ENCODE results near the gene DACH1.

DACH1 gene

GRCh38 chr13:71618159-71618558, 248.8 kb downstream of the DACH1 start:
- no peak for DNase-seq

- DNase-seq: no peak
Measured at GRCh38 chr13:71617265-71617664, 249.7 kb downstream of the DACH1 start.

- DNase-seq: no peak
Measured at GRCh38 chr13:71613066-71613745, 253.8 kb downstream of the DACH1 start.

DNA sequence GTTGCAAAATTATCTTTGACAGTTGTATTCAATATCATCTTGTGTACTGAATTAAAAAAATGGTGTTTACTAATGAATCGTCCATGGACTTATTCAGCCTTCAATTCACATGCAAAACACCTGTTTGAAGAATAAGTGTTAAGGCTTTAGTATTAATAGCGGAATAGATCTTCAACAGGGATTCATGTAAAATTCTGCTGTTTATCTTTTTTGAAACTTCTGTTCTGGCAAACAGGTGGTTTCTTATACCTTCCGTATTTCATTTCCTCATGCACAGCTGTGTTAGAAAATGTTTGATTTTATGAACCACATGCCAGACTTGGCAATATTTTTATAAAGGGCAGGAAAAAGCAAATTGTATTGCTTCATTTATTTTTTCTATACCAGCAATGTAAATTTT, 255.7 kb downstream of the DACH1 start:
- no peak for DNase-seq

DNA sequence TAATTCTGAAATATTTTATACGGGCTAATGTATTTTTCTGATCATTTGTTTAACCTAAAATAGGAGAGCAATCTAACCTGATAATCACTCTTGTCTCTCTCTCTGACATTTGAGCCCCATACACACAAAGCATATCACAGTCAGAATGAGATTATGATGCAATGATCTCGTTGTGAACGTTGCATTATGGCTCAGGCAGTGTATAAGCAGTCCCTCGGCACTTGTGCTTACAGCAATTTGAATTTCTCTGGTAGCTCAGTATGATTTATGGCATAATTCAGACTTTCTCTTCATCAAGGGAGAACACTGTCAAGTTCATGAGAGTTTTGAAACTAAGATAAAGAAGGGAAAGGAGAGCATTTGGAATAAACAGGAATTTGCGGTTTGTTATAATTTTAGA, 256.1 kb downstream of the DACH1 start:
- no peak for DNase-seq

- DNase-seq: no peak
Measured at GRCh38 chr13:71609271-71609670, 257.7 kb downstream of the DACH1 start.

DNA sequence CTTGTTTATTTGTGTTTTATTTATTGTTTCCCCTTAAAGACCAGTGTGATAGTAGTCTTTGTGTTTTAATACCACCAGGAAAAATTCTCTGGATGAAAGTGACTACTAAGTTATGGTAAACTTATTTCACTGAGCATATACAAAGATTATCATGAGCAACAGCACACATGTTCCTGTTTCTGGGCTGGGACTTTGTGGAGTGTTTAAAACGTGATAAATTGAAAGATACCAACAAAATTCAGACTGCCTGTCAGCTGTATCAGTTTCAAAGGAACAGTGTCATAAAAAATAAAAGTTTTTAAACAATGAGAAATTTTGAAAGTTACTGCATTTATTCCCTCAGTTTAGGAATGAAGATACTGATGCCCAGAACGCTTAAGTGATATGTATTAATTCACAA, 259.4 kb downstream of the DACH1 start:
- no peak for DNase-seq

DNA sequence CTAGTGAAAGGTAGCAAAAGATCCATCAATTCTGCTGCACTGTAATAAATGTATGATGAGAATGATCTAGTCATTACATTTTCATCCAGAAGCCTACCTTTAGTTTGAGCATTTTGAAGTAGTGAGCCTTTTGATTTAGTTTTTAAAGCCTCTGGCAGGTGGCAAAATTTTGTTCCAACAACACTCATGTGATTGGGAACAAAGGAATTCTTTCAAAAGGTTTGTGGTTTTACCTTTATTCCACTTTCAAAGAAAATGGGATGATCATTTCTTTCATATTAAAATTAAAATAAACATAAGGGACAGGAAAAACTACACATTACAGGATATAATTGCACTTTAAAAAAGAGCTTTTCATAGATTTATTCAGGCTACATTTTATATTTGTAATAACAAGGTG, 260.2 kb downstream of the DACH1 start:
- no peak for DNase-seq

- no peak for DNase-seq
Measured at GRCh38 chr13:71605744-71606143, 261.3 kb downstream of the DACH1 start.

DNA sequence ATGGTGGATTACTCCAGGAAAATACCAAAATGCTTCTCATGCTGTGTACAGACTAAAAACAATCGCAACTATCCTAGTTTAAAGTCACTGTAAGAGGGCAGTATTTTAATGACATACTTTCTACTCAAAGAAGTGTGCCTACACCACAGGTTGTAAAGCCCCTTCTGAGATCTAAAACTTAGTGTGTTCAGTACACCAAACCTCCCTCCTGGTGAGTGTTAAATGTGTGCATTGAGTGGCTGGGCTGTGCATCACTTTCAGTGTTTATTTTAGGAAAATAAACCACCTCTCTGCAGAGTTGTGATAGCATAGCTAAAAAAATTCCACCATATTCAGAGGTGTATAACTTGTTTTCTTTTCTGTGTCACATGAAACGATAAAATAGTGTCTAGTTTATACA, 263.7 kb downstream of the DACH1 start:
- DNase-seq: no peak

DNA sequence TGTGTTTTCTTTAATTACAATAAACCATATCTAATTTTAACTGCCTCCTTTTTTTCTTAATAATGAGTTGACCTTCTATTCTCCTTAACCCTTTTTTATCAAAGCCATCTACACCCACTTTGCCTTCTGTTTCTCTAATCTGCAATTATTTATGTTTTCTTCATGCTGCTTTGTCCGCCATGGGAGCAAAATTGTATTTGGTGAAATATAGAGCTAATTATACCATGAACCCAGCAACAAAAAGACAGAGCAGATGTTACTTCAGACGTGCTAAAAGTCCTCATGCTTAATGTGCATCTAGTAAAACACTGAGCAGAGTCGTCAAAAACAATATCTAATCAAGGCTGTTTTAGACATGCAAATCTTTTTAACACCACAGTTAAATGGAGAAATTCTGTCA, 264.7 kb downstream of the DACH1 start:
- DNase-seq: peak; percentile 76

- no peak for DNase-seq
Measured at GRCh38 chr13:71597150-71597549, 269.9 kb downstream of the DACH1 start.

DNA sequence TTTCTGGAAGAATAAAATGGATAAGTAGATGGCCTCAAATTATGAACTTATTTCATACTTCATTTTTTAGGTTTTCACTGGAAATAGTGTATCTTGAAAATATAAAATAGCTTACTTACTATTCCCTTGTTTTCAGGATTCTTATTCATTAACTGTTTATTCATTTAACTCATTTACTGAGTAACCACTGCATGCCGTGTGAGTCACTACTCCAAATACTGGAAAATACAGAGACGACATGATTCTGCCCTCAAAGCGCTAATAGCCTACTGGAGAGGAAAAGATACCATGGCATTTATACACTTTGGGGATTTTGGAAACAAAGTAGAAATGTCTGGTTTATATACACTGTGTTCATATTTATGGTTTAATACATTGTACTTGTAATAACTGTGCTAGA, 270.9 kb downstream of the DACH1 start:
- no peak for DNase-seq

GRCh38 chr13:71593566-71593965, 273.4 kb downstream of the DACH1 start:
- DNase-seq: no peak

DNA sequence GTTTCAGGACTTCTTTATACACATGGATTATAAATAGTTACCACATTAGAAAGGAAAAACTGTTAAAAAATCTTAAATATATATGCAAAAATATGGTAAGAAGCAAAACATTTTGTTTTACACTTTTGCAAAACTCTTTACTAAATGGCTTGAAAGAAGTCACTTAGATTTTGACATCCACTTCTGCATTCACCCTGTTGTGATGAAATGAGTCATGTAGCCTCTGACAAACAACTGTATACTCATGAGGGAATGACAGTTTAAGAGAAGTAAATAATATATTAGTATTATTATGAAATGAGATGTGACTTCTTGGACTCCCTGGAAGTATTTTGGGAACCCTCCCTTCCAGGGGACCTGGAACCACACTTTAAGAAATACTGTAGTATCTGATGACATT, 275.6 kb downstream of the DACH1 start:
- no peak for DNase-seq

DNA sequence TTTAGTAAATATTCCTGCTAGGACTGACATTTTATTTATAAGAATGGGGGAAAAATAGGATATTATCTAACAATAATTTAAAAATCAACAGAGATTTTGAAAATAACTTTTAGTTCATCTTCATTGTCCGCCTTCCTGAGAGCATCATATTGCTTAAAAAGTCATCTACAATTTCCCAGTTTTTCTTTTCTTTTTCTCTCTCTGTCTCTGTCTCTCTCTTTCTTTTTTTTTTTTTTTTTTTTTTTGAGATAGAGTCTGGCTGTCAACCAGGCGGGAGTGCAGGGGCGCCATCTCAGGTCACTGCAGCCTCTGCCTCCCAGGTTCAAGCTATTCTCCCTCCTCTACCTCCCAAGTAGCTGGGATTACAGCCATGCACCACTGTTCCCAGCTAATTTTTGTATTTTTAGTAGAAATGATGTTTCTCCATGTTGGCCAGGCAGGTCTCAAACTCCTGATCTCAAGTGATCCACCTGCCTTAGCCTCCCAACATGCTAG, 276.3 kb downstream of the DACH1 start:
- no peak for DNase-seq

DNA sequence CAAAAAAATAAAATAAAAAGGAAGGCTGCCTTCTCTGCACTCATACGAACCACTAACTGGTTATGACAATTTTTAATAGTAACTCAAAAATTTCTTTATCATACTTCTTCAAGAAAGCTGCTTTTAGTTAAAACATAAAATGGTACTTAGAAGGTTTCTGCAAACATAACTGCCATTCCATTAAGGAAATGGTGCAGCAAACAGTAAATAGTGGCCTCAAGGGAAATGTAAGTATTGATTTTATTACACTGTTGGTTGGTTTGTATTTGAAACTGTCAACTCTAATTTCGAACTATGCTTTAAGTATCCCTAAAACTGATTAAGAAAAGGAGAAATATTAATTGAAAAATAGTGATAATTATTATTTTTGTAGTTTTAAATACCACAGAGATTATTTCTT, 278.0 kb downstream of the DACH1 start:
- no peak for DNase-seq

GRCh38 chr13:71587817-71588216, 279.2 kb downstream of the DACH1 start:
- DNase-seq: no peak

DNA sequence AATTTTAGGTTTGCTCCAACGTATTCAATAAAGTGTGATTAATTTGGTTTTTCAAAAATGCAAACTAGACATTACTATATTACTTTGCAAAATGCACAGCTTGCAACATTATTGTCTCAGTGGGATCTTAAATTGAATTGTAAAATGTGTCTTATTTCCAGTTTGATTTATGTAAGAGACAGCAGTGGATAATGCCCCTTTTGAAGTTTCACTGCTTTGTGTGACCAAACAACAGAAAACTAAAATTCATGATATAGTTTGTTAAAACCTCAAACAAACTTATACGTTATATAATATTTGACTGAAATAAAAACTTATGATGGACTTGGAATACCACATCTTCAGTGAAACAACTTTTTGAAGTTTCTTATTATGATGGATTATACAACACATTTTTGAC, 279.8 kb downstream of the DACH1 start:
- DNase-seq: no peak

DNA sequence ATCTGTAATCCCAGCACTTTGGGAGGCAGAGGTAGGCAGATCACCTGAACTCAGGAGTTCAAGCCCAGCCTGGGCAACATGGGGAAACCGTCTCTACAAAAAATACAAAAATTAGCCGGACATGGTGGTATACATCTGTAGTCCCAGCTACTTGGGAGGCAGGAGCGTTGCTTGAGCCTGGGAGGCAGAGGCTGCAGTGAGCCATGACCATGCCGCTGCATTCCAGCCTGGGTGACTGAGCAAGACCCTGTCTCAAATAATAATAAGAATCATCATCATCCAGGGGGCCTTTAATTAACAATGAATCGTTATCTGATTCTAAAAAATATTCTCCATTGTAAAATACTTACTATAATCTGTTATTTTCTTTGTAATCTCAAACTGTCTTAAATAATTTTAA, 283.4 kb downstream of the DACH1 start:
- DNase-seq: no peak

- DNase-seq: no peak
Measured at GRCh38 chr13:71580614-71581013, 286.4 kb downstream of the DACH1 start.

GRCh38 chr13:71578048-71578447, 289.0 kb downstream of the DACH1 start:
- DNase-seq: no peak

DNA sequence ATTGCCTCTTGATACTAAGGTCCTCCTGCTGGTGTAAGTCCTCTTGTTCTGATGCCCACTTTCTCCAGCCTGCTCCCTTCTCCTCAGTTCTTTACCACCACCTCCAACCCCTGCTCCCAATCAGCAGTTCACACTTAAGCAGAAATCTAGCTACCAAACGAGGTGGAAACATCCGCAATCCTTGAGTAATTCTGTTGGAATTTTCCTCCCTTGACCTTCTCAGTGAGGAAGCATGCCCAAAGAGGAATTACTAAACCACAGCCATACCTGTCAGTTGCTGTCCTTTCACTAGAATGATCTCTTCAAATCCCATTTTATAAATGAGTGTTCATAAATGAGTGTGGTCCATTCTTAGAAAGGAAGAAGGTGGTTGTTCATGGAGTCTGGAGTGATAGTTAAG, 289.9 kb downstream of the DACH1 start:
- DNase-seq: no peak

DNA sequence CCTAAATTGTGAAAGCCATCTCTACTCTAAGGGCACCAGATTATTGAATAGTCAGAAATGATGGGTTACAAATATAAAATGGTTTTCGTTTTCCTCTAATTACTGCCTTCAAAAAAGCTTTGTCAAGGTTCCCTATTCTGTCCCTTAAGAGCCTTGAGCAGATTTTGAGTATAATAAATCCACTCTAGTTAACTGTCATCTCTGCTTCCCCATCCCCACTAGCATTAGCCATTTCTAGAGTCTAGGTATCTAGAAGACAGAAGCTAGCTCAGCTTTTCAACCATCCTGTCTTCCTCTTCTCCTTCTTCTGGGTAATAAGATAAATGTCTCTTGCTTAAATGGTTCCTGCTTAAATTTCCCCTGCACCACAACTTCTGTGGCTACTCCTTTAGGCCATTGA, 290.4 kb downstream of the DACH1 start:
- no peak for DNase-seq

- no peak for DNase-seq
Measured at GRCh38 chr13:71546881-71547280, 320.1 kb downstream of the DACH1 start.

GRCh38 chr13:71540098-71540497, 326.9 kb downstream of the DACH1 start:
- DNase-seq: no peak

All from COR-L47 (cell line).